ENCODE results near the gene DUSP8.
"Not testable (repeated sequence)": the region's sequence is repeated elsewhere in the genome, so short reads cannot be mapped to it uniquely, and the experiment has no call there.

DUSP8 gene

GRCh38 chr11:1572197-1573076, at the start of gene DUSP8:
TSS of gene DUSP8 (minus strand) at chr11:1572271. CDS start at chr11:1565826, 6,445 bp downstream.
- TF ChIP-seq CTCF (IDR thresholded peaks at IDR 0.05; ENCODE audit: insufficient read depth, low read depth, low read length, missing control alignments) = no peak
- peak; percentile 85 for DNase-seq (ENCODE audit: low read depth)
- H3K4me3 ChIP-seq (ENCODE audit: low read depth, low read length) = peak within 1 kb of the TSS; percentile 42

- no peak overlapping the region for H3K4me3 ChIP-seq (ENCODE audit: low read depth, low read length)
- DNase-seq (ENCODE audit: low read depth) = no peak
- TF ChIP-seq CTCF (IDR thresholded peaks at IDR 0.05; ENCODE audit: insufficient read depth, low read depth, low read length, missing control alignments) = no peak
Observed at GRCh38 chr11:1619449-1619848, 47.4 kb upstream of the DUSP8 start.

GRCh38 chr11:1618231-1618630, 46.2 kb upstream of the DUSP8 start:
- no peak for TF ChIP-seq CTCF (IDR thresholded peaks at IDR 0.05; ENCODE audit: insufficient read depth, low read depth, low read length, missing control alignments)
- H3K4me3 ChIP-seq (ENCODE audit: low read depth, low read length) = no peak overlapping the region
- no peak for DNase-seq (ENCODE audit: low read depth)

GRCh38 chr11:1608363-1608762, 36.3 kb upstream of the DUSP8 start, which contains the start of gene KRTAP5-3:
TSS of gene KRTAP5-3 (minus strand) at chr11:1608463. CDS start at chr11:1608385, 78 bp downstream.
- no peak for DNase-seq (ENCODE audit: low read depth)
- H3K4me3 ChIP-seq (ENCODE audit: low read depth, low read length) = no peak within 1 kb of the TSS
- no peak for TF ChIP-seq CTCF (IDR thresholded peaks at IDR 0.05; ENCODE audit: insufficient read depth, low read depth, low read length, missing control alignments)

GRCh38 chr11:1607901-1608300, 35.8 kb upstream of the DUSP8 start:
- not testable (repeated sequence) for H3K4me3 ChIP-seq (ENCODE audit: low read depth, low read length); DNase-seq (ENCODE audit: low read depth)

GRCh38 chr11:1607156-1607845, 35.2 kb upstream of the DUSP8 start:
- not testable (repeated sequence) for H3K4me3 ChIP-seq (ENCODE audit: low read depth, low read length); DNase-seq (ENCODE audit: low read depth)

GRCh38 chr11:1605923-1606322, 33.9 kb upstream of the DUSP8 start:
- DNase-seq (ENCODE audit: low read depth) = peak; percentile 73

GRCh38 chr11:1604711-1605110, 32.6 kb upstream of the DUSP8 start:
- H3K4me3 ChIP-seq (ENCODE audit: low read depth, low read length) = no peak overlapping the region
- TF ChIP-seq CTCF (IDR thresholded peaks at IDR 0.05; ENCODE audit: insufficient read depth, low read depth, low read length, missing control alignments) = no peak

More at GRCh38 chr11:1605923-1606322, 33.9 kb upstream of the DUSP8 start:
- H3K4me3 ChIP-seq (ENCODE audit: low read depth, low read length) = not testable (repeated sequence)

More at GRCh38 chr11:1604711-1605110, 32.6 kb upstream of the DUSP8 start:
- no peak for DNase-seq (ENCODE audit: low read depth)
